ENCODE data around the gene VANGL2.
"Not testable (repeated sequence)": the region's sequence is repeated elsewhere in the genome, so short reads cannot be mapped to it uniquely, and the experiment has no call there.

The VANGL2 gene

GRCh38 chr1:160370561-160371345, 29.6 kb upstream of the VANGL2 start:
- no peak for DNase-seq (ENCODE audit: low read depth)

GRCh38 chr1:160371346-160371631, 29.1 kb upstream of the VANGL2 start:
- no peak for DNase-seq (ENCODE audit: low read depth)

GRCh38 chr1:160371756-160372155, 28.6 kb upstream of the VANGL2 start:
- DNase-seq (ENCODE audit: low read depth): no peak

GRCh38 chr1:160373696-160374095, 26.7 kb upstream of the VANGL2 start:
- no peak for DNase-seq (ENCODE audit: low read depth)

DNA sequence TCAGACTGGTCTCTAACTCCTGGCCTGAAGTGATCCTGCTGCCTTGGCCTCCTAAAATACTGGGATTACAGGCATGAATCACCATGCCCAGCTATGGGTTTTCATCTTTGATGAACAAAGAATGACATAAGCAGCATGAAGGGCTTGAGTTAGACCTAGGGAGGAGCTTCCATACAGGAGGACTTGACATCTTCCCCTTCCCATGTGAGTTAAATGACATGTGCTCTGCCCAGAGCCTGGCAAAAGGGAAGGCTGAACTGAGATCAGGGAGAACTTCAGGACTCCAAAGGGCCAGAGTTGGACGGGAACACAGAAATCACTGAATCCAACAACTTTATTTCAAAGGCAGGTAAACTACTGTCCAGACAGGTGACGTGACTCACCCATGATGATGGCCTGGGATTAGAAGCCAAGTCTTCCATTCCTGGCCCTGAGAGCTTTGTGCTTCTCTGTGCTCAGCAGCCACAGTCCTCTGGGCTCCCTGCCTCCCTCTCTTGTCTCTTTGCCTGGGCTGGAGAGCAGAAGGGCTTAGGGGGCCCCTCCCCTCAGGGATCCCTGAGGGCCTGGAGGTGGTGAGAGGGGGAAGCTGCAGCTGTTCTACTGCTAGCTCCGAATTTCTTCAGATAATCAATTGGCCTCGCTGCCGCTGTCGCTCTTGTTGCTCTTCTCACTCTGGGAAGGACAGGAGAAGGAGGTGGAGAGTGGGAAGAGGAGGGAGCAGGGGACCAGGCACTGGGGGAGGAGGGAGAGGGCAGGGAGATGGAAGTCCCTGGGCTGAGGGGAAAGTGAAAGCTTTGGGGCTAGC, 25.9 kb upstream of the VANGL2 start:
- DNase-seq (ENCODE audit: low read depth): no peak

DNA sequence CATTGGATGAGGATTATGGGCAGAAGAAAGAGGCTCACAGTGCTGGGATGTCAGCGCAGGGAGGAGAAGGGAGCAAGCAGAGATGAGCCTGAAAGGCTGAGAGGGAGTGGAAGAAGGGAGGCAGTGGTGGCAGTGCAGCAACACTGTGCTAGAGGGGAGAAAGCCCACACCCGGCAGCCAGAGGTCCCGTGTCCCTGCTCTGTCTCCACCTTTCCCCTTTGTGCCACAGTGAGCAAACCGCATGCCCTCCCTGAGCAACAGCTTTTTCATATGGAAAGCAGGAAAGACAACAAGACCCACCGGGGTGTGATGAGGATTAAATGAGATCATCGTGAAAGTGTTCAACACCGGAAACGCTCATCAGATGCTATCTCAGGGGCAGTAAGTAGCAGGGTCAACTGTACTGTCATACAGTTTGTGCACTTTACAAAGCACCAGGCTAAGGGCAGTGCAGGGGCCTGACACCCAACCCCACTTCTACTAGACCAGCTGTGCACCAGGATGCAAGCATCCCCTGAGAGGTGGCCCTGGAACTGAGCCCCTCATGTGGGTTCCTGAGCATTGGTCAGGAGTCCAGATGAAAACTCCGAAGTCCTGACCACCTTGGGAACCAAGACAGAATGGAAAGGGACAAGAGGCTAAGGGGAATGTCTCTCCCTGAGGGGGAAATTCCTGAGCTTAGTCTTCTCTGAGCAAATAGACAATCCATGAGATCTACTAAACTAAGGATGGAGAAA, 24.4 kb upstream of the VANGL2 start:
- DNase-seq (ENCODE audit: low read depth): no peak

DNA sequence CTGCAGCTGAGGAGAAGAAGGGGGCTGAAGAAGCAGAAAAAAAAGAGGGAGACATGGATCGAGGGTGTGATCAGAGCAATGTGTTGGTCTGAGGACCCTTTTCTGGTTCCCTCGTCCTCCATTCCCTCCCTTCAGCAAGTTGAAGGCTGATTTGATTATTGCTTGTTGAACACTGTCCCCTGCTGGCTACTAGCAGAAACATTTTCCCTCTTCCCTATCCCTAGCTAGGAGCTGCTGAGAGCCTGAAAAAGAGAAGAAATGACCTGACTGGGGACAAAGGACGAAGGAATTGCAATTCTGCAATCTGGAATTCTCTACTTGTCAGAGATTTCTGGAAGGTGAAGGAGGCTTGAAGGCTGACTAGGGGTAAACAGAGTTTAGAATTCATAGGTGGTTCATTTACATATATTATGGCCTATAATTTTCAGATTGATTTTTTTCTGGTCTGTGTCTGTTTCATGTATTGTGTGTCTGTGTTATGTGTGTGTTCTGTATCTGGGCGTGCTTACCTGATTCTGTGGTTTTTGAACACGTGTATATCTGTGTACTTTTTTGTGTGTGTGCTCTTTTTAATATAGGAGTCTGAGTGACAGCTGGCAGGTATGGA, 23.7 kb upstream of the VANGL2 start:
- DNase-seq (ENCODE audit: low read depth): no peak

- no peak for DNase-seq (ENCODE audit: low read depth)
These were observed 22.7 kb upstream of the VANGL2 start for GRCh38 chr1:160377585-160378206.

DNA sequence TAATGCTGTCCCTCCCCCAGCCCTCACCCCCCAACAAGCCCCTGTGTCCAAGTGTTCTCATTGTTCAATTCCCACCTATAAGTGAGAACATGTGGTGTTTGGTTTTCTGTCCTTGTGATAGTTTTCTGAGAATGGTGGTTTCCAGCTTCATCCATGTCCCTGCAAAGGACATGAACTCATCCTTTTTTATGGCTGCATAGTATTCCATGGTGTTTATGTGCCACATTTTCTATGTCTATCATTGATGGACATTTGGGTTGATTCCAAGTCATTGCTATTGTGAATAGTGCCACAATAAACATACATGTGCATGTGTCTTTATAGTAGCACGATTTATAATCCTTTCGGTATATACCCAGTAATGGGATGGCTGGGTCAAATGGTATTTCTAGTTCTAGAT, 15.6 kb upstream of the VANGL2 start:
- not testable (repeated sequence) for DNase-seq (ENCODE audit: low read depth)

- not testable (repeated sequence) for DNase-seq (ENCODE audit: low read depth)
These were observed 12.0 kb upstream of the VANGL2 start for GRCh38 chr1:160388406-160388805.

GRCh38 chr1:160394673-160395072, 5.7 kb upstream of the VANGL2 start:
- DNase-seq (ENCODE audit: low read depth): no peak

DNA sequence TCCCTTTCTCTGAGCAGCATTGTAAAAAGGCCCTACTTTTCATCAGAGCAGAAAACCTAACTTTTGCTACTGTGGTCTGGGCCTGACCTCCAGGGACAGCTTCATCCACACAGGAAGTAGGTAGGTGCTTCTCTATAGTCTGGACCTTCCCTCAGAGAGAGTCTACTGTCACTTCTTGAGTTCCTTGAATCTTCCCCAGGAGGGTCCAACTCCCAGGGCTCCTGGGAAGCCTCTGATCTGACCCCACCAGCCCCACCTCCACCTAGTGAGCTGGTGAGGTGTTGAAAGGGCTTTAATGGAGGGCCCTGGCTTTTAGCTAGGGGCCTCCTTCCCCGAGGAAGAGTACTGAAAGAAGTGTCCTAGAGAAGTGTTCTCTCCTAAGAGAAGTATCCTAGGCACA, 2.7 kb upstream of the VANGL2 start:
- DNase-seq (ENCODE audit: low read depth): no peak

DNA sequence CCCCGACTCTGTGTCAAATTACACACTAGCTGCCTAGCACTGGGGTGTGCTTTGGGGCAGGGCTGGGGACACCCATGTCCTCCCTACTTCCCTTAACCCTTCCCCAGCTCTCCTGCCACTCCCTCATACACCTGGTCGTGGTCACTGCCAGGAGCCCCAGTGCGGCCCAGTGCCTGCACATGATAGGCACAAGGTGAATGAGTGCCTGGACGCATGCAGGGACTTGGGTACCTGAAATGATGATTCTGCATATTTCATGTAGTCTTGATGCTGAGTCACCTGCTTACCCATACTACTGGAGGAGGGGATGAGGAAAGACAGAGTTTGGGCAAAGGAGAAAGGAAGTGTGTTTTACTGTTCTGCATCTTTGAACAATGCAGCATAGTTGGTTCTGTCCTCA, 1.5 kb upstream of the VANGL2 start:
- no peak for DNase-seq (ENCODE audit: low read depth)

- no peak for DNase-seq (ENCODE audit: low read depth)
These were observed 681 bp upstream of the VANGL2 start for GRCh38 chr1:160399544-160400222.

GRCh38 chr1:160400646-160401486, 502 bp downstream of the VANGL2 start:
- no peak for DNase-seq (ENCODE audit: low read depth)

GRCh38 chr1:160401487-160401805, 1.1 kb downstream of the VANGL2 start:
- no peak for DNase-seq (ENCODE audit: low read depth)

- DNase-seq (ENCODE audit: low read depth): no peak
These were observed 1.8 kb downstream of the VANGL2 start for GRCh38 chr1:160402001-160402795.

- no peak for DNase-seq (ENCODE audit: low read depth)
These were observed 2.9 kb downstream of the VANGL2 start for GRCh38 chr1:160403244-160403643.

DNA sequence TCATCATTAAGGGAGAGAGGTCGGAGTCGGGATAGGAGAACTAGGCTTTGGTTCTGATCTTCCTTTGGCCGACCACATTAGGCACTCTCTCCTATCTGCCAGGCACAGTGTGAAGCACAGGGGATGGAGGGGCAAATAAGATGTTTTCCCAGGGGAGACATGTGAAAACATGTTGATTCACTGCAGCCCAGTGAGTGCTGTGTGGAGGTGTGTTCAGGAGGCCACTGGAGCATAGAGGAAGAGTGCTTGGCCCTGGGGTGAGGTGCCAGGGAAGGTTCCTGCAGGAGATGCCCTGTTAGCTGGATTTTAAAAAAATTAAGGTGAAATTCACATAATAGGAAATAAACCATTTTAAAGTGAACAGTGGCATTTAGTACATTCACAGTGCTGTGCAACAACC, 3.7 kb downstream of the VANGL2 start:
- DNase-seq (ENCODE audit: low read depth): no peak

DNA sequence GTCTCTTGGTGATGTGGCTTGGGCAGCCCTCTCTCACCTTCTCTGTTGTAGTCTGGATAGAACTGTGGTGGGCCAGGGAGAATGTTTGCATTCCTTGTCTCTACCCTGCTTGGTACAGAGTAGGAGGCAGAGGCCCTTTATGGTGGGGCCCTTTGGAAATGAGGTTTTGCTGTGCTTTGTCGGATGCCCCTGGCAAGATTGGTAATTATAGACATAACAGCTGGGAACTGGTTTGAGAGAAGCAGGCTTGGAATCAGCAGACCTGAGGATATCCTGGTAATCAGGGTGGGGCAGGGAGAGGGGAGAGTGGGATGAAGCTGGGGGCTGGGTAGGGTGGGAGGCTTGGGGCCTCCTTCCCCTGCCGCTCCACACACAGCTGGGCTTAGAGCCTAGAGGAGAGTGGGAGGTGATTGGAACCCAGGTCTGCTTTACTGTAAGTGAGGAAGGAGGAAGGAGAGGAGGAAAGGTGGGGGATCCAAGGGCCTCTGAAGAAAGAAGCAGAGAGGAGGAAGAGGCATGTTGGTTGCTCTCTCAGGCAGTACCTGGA, 5.0 kb downstream of the VANGL2 start:
- no peak for DNase-seq (ENCODE audit: low read depth)
